Liver (tissue), 9 donors: Measurements from ENCODE around the gene MYH13. TPM values are rescaled to one million over a fixed set of nuclear protein-coding genes. Genes with fewer than 3 reads are reported as not detected.

ENCODE experiments used
- DNase-seq: peaks from one replicate; pipeline ENCODE4 v3.0.0-alpha.2; 2017; ENCODE audit warnings: low spot score
- H3K27ac ChIP-seq, 2 donors: one replicate each; pipeline ENCODE4 v1.7.0; 2013; ENCODE audit warnings: inconsistent platforms in 2 of 2, low read length in 2 of 2, control low read depth in 1 of 2, low read depth in 1 of 2, mild to moderate bottlenecking in 1 of 2
- H3K27me3 ChIP-seq, 4 donors: one replicate each; pipeline versions ENCODE4 v1.6.1 to v1.7.0; 2013; ENCODE audit warnings: low read length in 3 of 4, inconsistent platforms in 1 of 4, mild to moderate bottlenecking in 1 of 4, moderate library complexity in 1 of 4; ENCODE audit not compliant: control insufficient read depth in 4 of 4, insufficient read depth in 4 of 4
- H3K36me3 ChIP-seq, 4 donors: one replicate each; pipeline versions ENCODE4 v1.6.1 to v1.7.0; 2013; ENCODE audit warnings: low read length in 3 of 4, mild to moderate bottlenecking in 3 of 4, low read depth in 1 of 4, moderate library complexity in 1 of 4; ENCODE audit not compliant: control insufficient read depth in 4 of 4, insufficient read depth in 3 of 4
- H3K4me1 ChIP-seq, 4 donors: one replicate each; pipeline versions ENCODE4 v1.6.1 to v1.7.0; 2013; ENCODE audit warnings: low read length in 3 of 4, mild to moderate bottlenecking in 3 of 4, moderate library complexity in 1 of 4; ENCODE audit not compliant: control insufficient read depth in 4 of 4, insufficient read depth in 4 of 4
- H3K4me3 ChIP-seq, 3 donors: one replicate each; pipeline versions ENCODE4 v1.6.1 to v1.7.0; 2013; ENCODE audit warnings: low read length in 3 of 3, control low read depth in 1 of 3, low read depth in 1 of 3, mild to moderate bottlenecking in 1 of 3
- H3K9ac ChIP-seq, 2 donors: one replicate each; pipeline ENCODE4 v1.7.0; 2013; ENCODE audit warnings: low read length in 2 of 2, mild to moderate bottlenecking in 2 of 2, moderate library complexity in 2 of 2, control low read depth in 1 of 2, low read depth in 1 of 2
- H3K9me3 ChIP-seq, 4 donors: one replicate each; pipeline versions ENCODE4 v1.6.1 to v1.7.0; 2013; ENCODE audit warnings: low read length in 3 of 4; ENCODE audit not compliant: control insufficient read depth in 4 of 4
- CTCF ChIP-seq: fragments of 150-350 bp; IDR thresholded peaks from 2 replicates; pipeline ENCODE4 v1.5.1; 2017; ENCODE audit warnings: improper control_type of control experiment, low read depth, low read length; ENCODE audit not compliant: missing input control
- EGR1 ChIP-seq, 2 donors: IDR thresholded peaks; 2 replicates each; pipeline ENCODE4 v1.6.1; 2016 to 2018; ENCODE audit warnings: antibody characterized with exemption in 2 of 2, low read depth in 2 of 2
- FOXA1 ChIP-seq: IDR thresholded peaks from 2 replicates; pipeline ENCODE4 v1.6.1; 2016; ENCODE audit warnings: antibody characterized with exemption
- FOXA2 ChIP-seq: IDR thresholded peaks from 2 replicates; pipeline ENCODE4 v1.6.1; 2016; ENCODE audit warnings: antibody characterized with exemption
- GABPA ChIP-seq, 2 donors: IDR thresholded peaks in 1 of 2; conservative IDR thresholded peaks in 1 of 2; 2 replicates each; pipeline ENCODE4 v1.6.1; 2016; ENCODE audit warnings: antibody characterized with exemption in 2 of 2, mild to moderate bottlenecking in 1 of 2, moderate library complexity in 1 of 2
- HNF4A ChIP-seq, 2 donors: conservative IDR thresholded peaks; 2 replicates each; pipeline ENCODE4 v1.6.1; 2016; ENCODE audit warnings: antibody characterized with exemption in 2 of 2, mild to moderate bottlenecking in 2 of 2
- HNF4G ChIP-seq: IDR thresholded peaks from 2 replicates; pipeline ENCODE4 v1.6.1; 2016; ENCODE audit warnings: antibody characterized with exemption
- MAX ChIP-seq: IDR thresholded peaks from 2 replicates; pipeline ENCODE4 v1.6.1; 2016; ENCODE audit warnings: antibody characterized with exemption
- NR2F2 ChIP-seq: IDR thresholded peaks from 2 replicates; pipeline ENCODE4 v1.6.1; 2016; ENCODE audit warnings: antibody characterized with exemption
- RAD21 ChIP-seq, 2 donors: IDR thresholded peaks; 2 replicates each; pipeline ENCODE4 v1.6.1; 2016; ENCODE audit warnings: antibody characterized with exemption in 2 of 2, mild to moderate bottlenecking in 2 of 2
- REST ChIP-seq: IDR thresholded peaks from 2 replicates; pipeline ENCODE4 v1.6.1; 2016; ENCODE audit warnings: antibody characterized with exemption, mild to moderate bottlenecking
- RXRA ChIP-seq, 2 donors: IDR thresholded peaks; 2 replicates each; pipeline ENCODE4 v1.6.1; 2017 to 2018; ENCODE audit warnings: antibody characterized with exemption in 2 of 2, mild to moderate bottlenecking in 1 of 2
- TAF1 ChIP-seq: conservative IDR thresholded peaks from 2 replicates; pipeline ENCODE4 v1.6.1; 2016; ENCODE audit warnings: antibody characterized with exemption, mild to moderate bottlenecking
- YY1 ChIP-seq: IDR thresholded peaks from 2 replicates; pipeline ENCODE4 v1.6.1; 2016; ENCODE audit warnings: antibody characterized with exemption, mild to moderate bottlenecking
- ZBTB33 ChIP-seq: IDR thresholded peaks from 2 replicates; pipeline ENCODE4 v1.6.1; 2016; ENCODE audit warnings: antibody characterized with exemption
- WGBS: extraction: QIAGEN DNeasy Blood & Tissue Kit; methylation state at CpG from one replicate; pipeline ENCODE4 v1.1.7; 2013; 5-methylcytosine and 5-hydroxymethylcytosine counted together
- polyA plus RNA-seq, 2 donors: library from polyadenylated mRNA; stranded (reverse) in 1 of 2; unstranded in 1 of 2; fragments of 200-250 nt in 1 of 2; fragments of >200 nt in 1 of 2; fragmentation: Nextera tagmentation in 1 of 2; extraction: Ambion mirVana in 1 of 2; gene quantifications; one replicate each; pipeline versions ENCODE4 v1.2.1 to v1.2.3, GENCODE V29; 2013 to 2015
- total RNA-seq, 2 donors: library from RNA; depleted of rRNA; stranded (reverse); fragments of >200 nt; gene quantifications; one replicate each; pipeline ENCODE4 v1.2.3, GENCODE V29; 2014
- donor health status: healthy.
- donor health status: healthy.
- donor health status: healthy.
- donor health status: healthy.
- donor health status: healthy.

MYH13 gene
- total and polyA plus RNA-seq, 4 donors = not detected

GRCh38 chr17:10370016-10370608 is 2.7 kb downstream of the MYH13 start:
- H3K36me3 ChIP-seq = no peaks in the 10 kb centered on the region
- H3K27ac ChIP-seq = no peak overlapping the region
- no peak overlapping the region for H3K9ac ChIP-seq
- no peaks in the 10 kb centered on the region for H3K9me3 ChIP-seq
- H3K4me1 ChIP-seq = no peaks in the 10 kb centered on the region
- WGBS = 74% methylated on average over 7 of the region's 7 CpGs
- TF ChIP-seq FOXA2 = no peak
- TF ChIP-seq HNF4A (conservative IDR thresholded peaks at IDR 0.05) = no peak
- no peak for TF ChIP-seq MAX
- DNase-seq = no peak
- H3K4me3 ChIP-seq = no peak overlapping the region
- peaks cover 0 to 2% (median 0%) of the 10 kb centered on the region in 4 donors for H3K27me3 ChIP-seq

GRCh38 chr17:10369239-10369638 is 3.6 kb downstream of the MYH13 start:
- DNase-seq = no peak
- Histone ChIP-seq H3K9me3 (no peaks in the 10 kb centered on the region), H3K9ac (no peak overlapping the region), H3K27me3 (peaks cover 0 to 2% (median under 1%) of the 10 kb centered on the region in 4 donors), H3K4me1 (no peaks in the 10 kb centered on the region), H3K4me3 (no peak overlapping the region), H3K36me3 (no peaks in the 10 kb centered on the region), H3K27ac (no peak overlapping the region)
- WGBS = 71% methylated on average over 1 of the region's 1 CpG
- TF ChIP-seq EGR1 (IDR thresholded peaks at IDR 0.05; ENCODE audit: low read depth in 2 of 2) (no peak), GABPA (IDR thresholded peaks at IDR 0.05 in 1 of 2, conservative IDR thresholded peaks at IDR 0.05 in 1 of 2) (no peak), MAX (no peak), NR2F2 (no peak), YY1 (no peak)

- Histone ChIP-seq H3K27ac (no peak overlapping the region), H3K27me3 (peaks cover 0 to 3% (median under 1%) of the 10 kb centered on the region in 4 donors), H3K4me3 (no peak overlapping the region), H3K4me1 (no peaks in the 10 kb centered on the region), H3K36me3 (no peaks in the 10 kb centered on the region), H3K9ac (no peak overlapping the region), H3K9me3 (no peaks in the 10 kb centered on the region)
- DNase-seq = no peak
- 85% methylated on average over 3 of the region's 3 CpGs for WGBS
- TF ChIP-seq RXRA (IDR thresholded peaks at IDR 0.05) = no peak
- TF ChIP-seq ZBTB33 = no peak
- no peak for TF ChIP-seq GABPA (IDR thresholded peaks at IDR 0.05 in 1 of 2, conservative IDR thresholded peaks at IDR 0.05 in 1 of 2)
- TF ChIP-seq HNF4G = no peak
- TF ChIP-seq RAD21 (IDR thresholded peaks at IDR 0.05) = no peak
- TF ChIP-seq TAF1 = no peak
- no peak for TF ChIP-seq NR2F2
- no peak for TF ChIP-seq FOXA1
- TF ChIP-seq CTCF = no peak
- TF ChIP-seq FOXA2 = no peak
- TF ChIP-seq EGR1 (IDR thresholded peaks at IDR 0.05; ENCODE audit: low read depth in 2 of 2) = no peak
- no peak for TF ChIP-seq REST
- TF ChIP-seq MAX = no peak
- no peak for TF ChIP-seq YY1
Measured at GRCh38 chr17:10368561-10368960, 4.2 kb downstream of the MYH13 start.
